Ecto neural progenitor cell (in vitro differentiated cells): Measurements from ENCODE around the gene PSMD12.

Source experiments
- DNase-seq: peaks from one replicate; pipeline ENCODE4 v3.0.0-alpha.2; 2018; ENCODE audit warnings: low spot score

Gene PSMD12

GRCh38 chr17:67386965-67387551 lies 20.7 kb upstream of the PSMD12 start:
- peak; percentile 83 for DNase-seq

- no peak for DNase-seq
These were observed 19.0 kb upstream of the PSMD12 start for GRCh38 chr17:67385122-67385988.

- DNase-seq: no peak
These were observed 15.5 kb upstream of the PSMD12 start for GRCh38 chr17:67381929-67382257.

- no peak for DNase-seq
These were observed 12.9 kb upstream of the PSMD12 start for GRCh38 chr17:67379251-67379630.

GRCh38 chr17:67378454-67379250 lies 12.3 kb upstream of the PSMD12 start:
- peak; percentile 95 for DNase-seq

GRCh38 chr17:67377488-67378453 lies 11.4 kb upstream of the PSMD12 start:
- peak; percentile 85 for DNase-seq

- peak; percentile 95 for DNase-seq
These were observed 10.5 kb upstream of the PSMD12 start, which contains the start of gene PITPNC1 for GRCh38 chr17:67376737-67377487. Gene PITPNC1, plus strand, starts transcription at chr17:67377281.

GRCh38 chr17:67376415-67376736 lies 10.0 kb upstream of the PSMD12 start:
- no peak for DNase-seq

- no peak for DNase-seq
These were observed 9.3 kb upstream of the PSMD12 start for GRCh38 chr17:67375716-67376115.

GRCh38 chr17:67375054-67375427 lies 8.7 kb upstream of the PSMD12 start:
- no peak for DNase-seq

GRCh38 chr17:67374329-67375053 lies 8.1 kb upstream of the PSMD12 start:
- DNase-seq: peak; percentile 91

GRCh38 chr17:67372751-67373150 lies 6.4 kb upstream of the PSMD12 start:
- no peak for DNase-seq

GRCh38 chr17:67369676-67370075 lies 3.3 kb upstream of the PSMD12 start:
- DNase-seq: no peak

- DNase-seq: no peak
These were observed 612 bp downstream of the PSMD12 start for GRCh38 chr17:67365738-67366192.

- DNase-seq: no peak
These were observed 1.3 kb downstream of the PSMD12 start for GRCh38 chr17:67364847-67365737.

- no peak for DNase-seq
These were observed 4.2 kb downstream of the PSMD12 start for GRCh38 chr17:67362173-67362572.

- no peak for DNase-seq
These were observed 5.5 kb downstream of the PSMD12 start for GRCh38 chr17:67360880-67361279.

- DNase-seq: no peak
These were observed 6.2 kb downstream of the PSMD12 start for GRCh38 chr17:67359960-67360791.
